IPS-NIHi7 (cell line): ENCODE data around the gene ZNF580.
A peak's percentile ranks its signal among the peaks of the same experiment; 100 is the strongest.

ENCODE experiments used
- DNase-seq: peaks from one replicate; pipeline ENCODE4 v3.0.0; 2012; ENCODE audit warnings: mixed read lengths; ENCODE audit errors: extremely low spot score

Gene ZNF580

GRCh38 chr19:55646889-55647731 lies 6.3 kb downstream of the ZNF580 start:
- DNase-seq, result no peak

GRCh38 chr19:55647732-55648584 lies 7.2 kb downstream of the ZNF580 start, which contains the start of gene CCDC106:
Gene CCDC106, plus strand, starts transcription at chr19:55648212. Its CDS starts 835 bp downstream, at chr19:55649047.
- DNase-seq, result peak; percentile 76

GRCh38 chr19:55648585-55649267 lies 7.9 kb downstream of the ZNF580 start:
- DNase-seq, result no peak

GRCh38 chr19:55649268-55650125 lies 8.7 kb downstream of the ZNF580 start:
- no peak for DNase-seq

GRCh38 chr19:55650126-55650557 lies 9.3 kb downstream of the ZNF580 start:
- DNase-seq, result no peak

- no peak for DNase-seq
These were observed 9.9 kb downstream of the ZNF580 start for GRCh38 chr19:55650602-55651230.

- DNase-seq, result no peak
These were observed 10.4 kb downstream of the ZNF580 start for GRCh38 chr19:55651236-55651635.

- no peak for DNase-seq
These were observed 11.7 kb downstream of the ZNF580 start for GRCh38 chr19:55652311-55653128.

GRCh38 chr19:55653651-55654322 lies 13.0 kb downstream of the ZNF580 start:
- peak; percentile 85 for DNase-seq

GRCh38 chr19:55654323-55654867 lies 13.6 kb downstream of the ZNF580 start:
- DNase-seq, result peak; percentile 88

- peak; percentile 94 for DNase-seq
These were observed 14.3 kb downstream of the ZNF580 start, which contains the start of gene U2AF2 for GRCh38 chr19:55654868-55655647. Gene U2AF2, plus strand, starts transcription at chr19:55655035. Its CDS starts 70 bp downstream, at chr19:55655105.

- DNase-seq, result no peak
These were observed 14.8 kb downstream of the ZNF580 start for GRCh38 chr19:55655648-55656040.

GRCh38 chr19:55656552-55656951 lies 15.8 kb downstream of the ZNF580 start:
- DNase-seq, result no peak

GRCh38 chr19:55656988-55657747 lies 16.4 kb downstream of the ZNF580 start:
- no peak for DNase-seq

- no peak for DNase-seq
These were observed 18.2 kb downstream of the ZNF580 start for GRCh38 chr19:55658846-55659459.

- DNase-seq, result no peak
These were observed 19.0 kb downstream of the ZNF580 start for GRCh38 chr19:55659822-55660221.

- DNase-seq, result no peak
These were observed 19.6 kb downstream of the ZNF580 start for GRCh38 chr19:55660404-55660803.
